Smooth muscle cell (in vitro differentiated cells): ENCODE results near the gene SIRT7. TPM values are rescaled to one million over a fixed set of nuclear protein-coding genes. Genes with fewer than 3 reads are reported as not detected.

Source experiments
- DNase-seq: peaks from one replicate; lab custom pipeline; 2025; ENCODE audit not compliant: unreplicated experiment; lab: John Stamatoyannopoulos, UW
- H2AFZ ChIP-seq: fragments of 200-600 bp; sonication (generic); 2 replicates; pipeline ENCODE4 v1.6.0; 2016; ENCODE audit warnings: antibody characterized with exemption, low read depth, mild to moderate bottlenecking
- H3F3A ChIP-seq: fragments of 200-600 bp; sonication (generic); 2 replicates; pipeline ENCODE4 v1.6.0; 2017; ENCODE audit warnings: antibody characterized with exemption, low read depth
- H3K27ac ChIP-seq: fragments of 200-600 bp; sonication (generic); 2 replicates; pipeline ENCODE4 v1.5.1; 2016; ENCODE audit warnings: low read depth, mild to moderate bottlenecking
- H3K27me3 ChIP-seq: fragments of 200-600 bp; sonication (generic); 2 replicates; pipeline ENCODE4 v1.6.1; 2016; ENCODE audit warnings: low read depth, mild to moderate bottlenecking
- H3K36me3 ChIP-seq: fragments of 200-600 bp; sonication (generic); 2 replicates; pipeline ENCODE4 v1.5.1; 2016; ENCODE audit warnings: low read depth
- H3K4me1 ChIP-seq: fragments of 200-600 bp; sonication (generic); 2 replicates; pipeline ENCODE4 v1.5.1; 2016; ENCODE audit warnings: low read depth
- H3K4me2 ChIP-seq: fragments of 200-600 bp; sonication (generic); 2 replicates; pipeline ENCODE4 v1.6.0; 2016; ENCODE audit warnings: mild to moderate bottlenecking
- H3K4me3 ChIP-seq: fragments of 200-600 bp; sonication (generic); 2 replicates; pipeline ENCODE4 v1.5.1; 2016; ENCODE audit warnings: mild to moderate bottlenecking
- H3K79me2 ChIP-seq: fragments of 200-600 bp; sonication (generic); 2 replicates; pipeline ENCODE4 v1.6.0; 2016; ENCODE audit warnings: low read depth, mild to moderate bottlenecking
- H3K9ac ChIP-seq: fragments of 200-600 bp; sonication (generic); 2 replicates; pipeline ENCODE4 v1.6.0; 2016; ENCODE audit warnings: low read depth
- H3K9me3 ChIP-seq: fragments of 200-600 bp; sonication (generic); replicated peaks from 2 replicates; pipeline ENCODE4 v1.5.1; 2016; ENCODE audit warnings: low read depth
- H4K20me1 ChIP-seq: fragments of 200-600 bp; sonication (generic); 2 replicates; pipeline ENCODE4 v1.6.0; 2016; ENCODE audit warnings: low read depth
- WGBS: methylation state at CpG from one replicate; pipeline ENCODE4 v1.1.7; 2016; ENCODE audit warnings: low lambda C conversion rate; 5-methylcytosine and 5-hydroxymethylcytosine counted together
- polyA plus RNA-seq: library from polyadenylated mRNA; unstranded; fragments of >200 nt; fragmentation: Nextera tagmentation; extraction: Ambion mirVana; gene quantifications from 2 replicates; pipeline ENCODE4 v1.2.1, GENCODE V29; 2016
- total RNA-seq: library from RNA; depleted of rRNA; stranded (reverse); fragments of >200 nt; gene quantifications from 2 replicates; pipeline ENCODE4 v1.2.3, GENCODE V29; 2014
- TF ChIP-seq, protein P1 (sequence below): fragments of 200-600 bp; sonication (generic); IDR thresholded peaks from 2 replicates; pipeline ENCODE4 v1.5.1; 2017; ENCODE audit warnings: borderline replicate concordance, mild to moderate bottlenecking, antibody characterized with exemption; ENCODE audit not compliant: insufficient read depth, poor library complexity, severe bottlenecking

SIRT7 gene
- total and polyA plus RNA-seq, 2 experiments from 2014 or later, result 10.1 to 19.9 TPM

- H3K9ac ChIP-seq, result no peak overlapping the region
- H3K27ac ChIP-seq, result peak overlapping the region; percentile 98
- no peaks in the 10 kb centered on the region for H3K9me3 ChIP-seq
- H3K4me1 ChIP-seq, result peaks cover 35% of the 10 kb centered on the region
- no peak for DNase-seq
- H3F3A ChIP-seq, result peaks cover 34% of the 10 kb centered on the region
- H3K4me2 ChIP-seq, result peak overlapping the region; percentile 98
- no peak overlapping the region for H2AFZ ChIP-seq
- H3K36me3 ChIP-seq, result no peaks in the 10 kb centered on the region
- H4K20me1 ChIP-seq, result peaks cover 74% of the 10 kb centered on the region
- TF ChIP-seq, protein P1, sequence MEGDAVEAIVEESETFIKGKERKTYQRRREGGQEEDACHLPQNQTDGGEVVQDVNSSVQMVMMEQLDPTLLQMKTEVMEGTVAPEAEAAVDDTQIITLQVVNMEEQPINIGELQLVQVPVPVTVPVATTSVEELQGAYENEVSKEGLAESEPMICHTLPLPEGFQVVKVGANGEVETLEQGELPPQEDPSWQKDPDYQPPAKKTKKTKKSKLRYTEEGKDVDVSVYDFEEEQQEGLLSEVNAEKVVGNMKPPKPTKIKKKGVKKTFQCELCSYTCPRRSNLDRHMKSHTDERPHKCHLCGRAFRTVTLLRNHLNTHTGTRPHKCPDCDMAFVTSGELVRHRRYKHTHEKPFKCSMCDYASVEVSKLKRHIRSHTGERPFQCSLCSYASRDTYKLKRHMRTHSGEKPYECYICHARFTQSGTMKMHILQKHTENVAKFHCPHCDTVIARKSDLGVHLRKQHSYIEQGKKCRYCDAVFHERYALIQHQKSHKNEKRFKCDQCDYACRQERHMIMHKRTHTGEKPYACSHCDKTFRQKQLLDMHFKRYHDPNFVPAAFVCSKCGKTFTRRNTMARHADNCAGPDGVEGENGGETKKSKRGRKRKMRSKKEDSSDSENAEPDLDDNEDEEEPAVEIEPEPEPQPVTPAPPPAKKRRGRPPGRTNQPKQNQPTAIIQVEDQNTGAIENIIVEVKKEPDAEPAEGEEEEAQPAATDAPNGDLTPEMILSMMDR, result no peak
- H3K27me3 ChIP-seq, result no peaks in the 10 kb centered on the region
- H3K79me2 ChIP-seq, result peaks cover 63% of the 10 kb centered on the region
- 93% methylated on average over 6 of the region's 6 CpGs for WGBS
- H3K4me3 ChIP-seq, result no peak overlapping the region
Observed at GRCh38 chr17:81863123-81863675, 54.8 kb downstream of the SIRT7 start.

Other genes starting within 250 kb of the SIRT7 start
- gene ARL16, start 234.4 kb downstream of the SIRT7 start, total RNA-seq, result 22.3 and 24.0 TPM in 2 replicates
- 62.1 and 77.3 TPM in 2 replicates for gene ARL16, start 234.4 kb downstream of the SIRT7 start, polyA plus RNA-seq
- 64.9 and 68.0 TPM in 2 replicates for gene HGS, start 234.2 kb downstream of the SIRT7 start, total RNA-seq
- gene HGS, start 234.2 kb downstream of the SIRT7 start, polyA plus RNA-seq, result 164 and 194 TPM in 2 replicates
- 16.5 and 22.2 TPM in 2 replicates for gene MRPL12, start 214.8 kb downstream of the SIRT7 start, total RNA-seq
- 83.6 and 92.4 TPM in 2 replicates for gene MRPL12, start 214.8 kb downstream of the SIRT7 start, polyA plus RNA-seq
- gene SLC25A10, start 205.9 kb downstream of the SIRT7 start, total RNA-seq, result 8.4 and 11.3 TPM in 2 replicates
- gene SLC25A10, start 205.9 kb downstream of the SIRT7 start, polyA plus RNA-seq, result 13.0 and 21.0 TPM in 2 replicates
- not detected in 2 replicates for gene GCGR, start 114.0 kb downstream of the SIRT7 start, total RNA-seq
- 0.58 TPM in 1 of 2 replicates, not detected in the other for gene GCGR, start 114.0 kb downstream of the SIRT7 start, polyA plus RNA-seq
- gene MCRIP1, start 84.9 kb downstream of the SIRT7 start, total RNA-seq, result 85.1 and 85.8 TPM in 2 replicates
- gene MCRIP1, start 84.9 kb downstream of the SIRT7 start, polyA plus RNA-seq, result 194 and 208 TPM in 2 replicates
- 0.58 and 3.1 TPM in 2 replicates for gene PPP1R27, start 83.1 kb downstream of the SIRT7 start, total RNA-seq
- 0.79 and 1.6 TPM in 2 replicates for gene PPP1R27, start 83.1 kb downstream of the SIRT7 start, polyA plus RNA-seq
- gene P4HB, start 57.6 kb downstream of the SIRT7 start, total RNA-seq, result 1,406 and 1,593 TPM in 2 replicates
- 1,326 and 1,526 TPM in 2 replicates for gene P4HB, start 57.6 kb downstream of the SIRT7 start, polyA plus RNA-seq
- 67.6 and 256 TPM in 2 replicates for gene ARHGDIA, start 46.8 kb downstream of the SIRT7 start, total RNA-seq
- 353 and 360 TPM in 2 replicates for gene ARHGDIA, start 46.8 kb downstream of the SIRT7 start, polyA plus RNA-seq
- gene ALYREF, start 26.6 kb downstream of the SIRT7 start, total RNA-seq, result 58.9 and 75.9 TPM in 2 replicates
- 123 and 136 TPM in 2 replicates for gene ALYREF, start 26.6 kb downstream of the SIRT7 start, polyA plus RNA-seq
- gene ANAPC11, start 26.5 kb downstream of the SIRT7 start, total RNA-seq, result 147 and 222 TPM in 2 replicates
- 428 and 444 TPM in 2 replicates for gene ANAPC11, start 26.5 kb downstream of the SIRT7 start, polyA plus RNA-seq
- gene NPB, start 15.9 kb downstream of the SIRT7 start, total RNA-seq, result 7.9 TPM in 1 of 2 replicates, not detected in the other
- 13.6 and 14.4 TPM in 2 replicates for gene NPB, start 15.9 kb downstream of the SIRT7 start, polyA plus RNA-seq
- 10.3 and 11.4 TPM in 2 replicates for gene PCYT2, start 6.8 kb downstream of the SIRT7 start, total RNA-seq
- 27.9 and 50.6 TPM in 2 replicates for gene PCYT2, start 6.8 kb downstream of the SIRT7 start, polyA plus RNA-seq
- gene MAFG, start 9.6 kb upstream of the SIRT7 start, total RNA-seq, result 13.7 and 15.3 TPM in 2 replicates
- gene MAFG, start 9.6 kb upstream of the SIRT7 start, polyA plus RNA-seq, result 30.3 and 39.0 TPM in 2 replicates
- 144 and 157 TPM in 2 replicates for gene PYCR1, start 19.1 kb upstream of the SIRT7 start, total RNA-seq
- 213 and 339 TPM in 2 replicates for gene PYCR1, start 19.1 kb upstream of the SIRT7 start, polyA plus RNA-seq
- not detected in 2 replicates for gene MYADML2, start 29.1 kb upstream of the SIRT7 start, total RNA-seq
- gene MYADML2, start 29.1 kb upstream of the SIRT7 start, polyA plus RNA-seq, result 0.82 TPM in 1 of 2 replicates, not detected in the other
- gene NOTUM, start 43.0 kb upstream of the SIRT7 start, total RNA-seq, result 0.90 and 1.3 TPM in 2 replicates
- gene NOTUM, start 43.0 kb upstream of the SIRT7 start, polyA plus RNA-seq, result 0.24 and 2.9 TPM in 2 replicates
- 12.3 and 28.4 TPM in 2 replicates for gene ASPSCR1, start 59.5 kb upstream of the SIRT7 start, total RNA-seq
- 36.5 and 44.0 TPM in 2 replicates for gene ASPSCR1, start 59.5 kb upstream of the SIRT7 start, polyA plus RNA-seq
- 44.6 and 50.4 TPM in 2 replicates for gene CENPX, start 104.7 kb upstream of the SIRT7 start, total RNA-seq
- 57.5 and 72.8 TPM in 2 replicates for gene CENPX, start 104.7 kb upstream of the SIRT7 start, polyA plus RNA-seq
- gene LRRC45, start 105.1 kb upstream of the SIRT7 start, total RNA-seq, result 7.0 and 9.6 TPM in 2 replicates
- 7.4 and 13.5 TPM in 2 replicates for gene LRRC45, start 105.1 kb upstream of the SIRT7 start, polyA plus RNA-seq
- gene RAC3, start 113.5 kb upstream of the SIRT7 start, total RNA-seq, result 29.2 and 33.0 TPM in 2 replicates
- gene RAC3, start 113.5 kb upstream of the SIRT7 start, polyA plus RNA-seq, result 12.1 and 15.3 TPM in 2 replicates
- 34.9 and 46.4 TPM in 2 replicates for gene DCXR, start 119.5 kb upstream of the SIRT7 start, total RNA-seq
- gene DCXR, start 119.5 kb upstream of the SIRT7 start, polyA plus RNA-seq, result 84.4 and 89.4 TPM in 2 replicates
- gene RFNG, start 133.6 kb upstream of the SIRT7 start, total RNA-seq, result 20.3 and 27.1 TPM in 2 replicates
- 54.9 and 58.8 TPM in 2 replicates for gene RFNG, start 133.6 kb upstream of the SIRT7 start, polyA plus RNA-seq
- gene GPS1, start 133.7 kb upstream of the SIRT7 start, total RNA-seq, result 72.0 and 93.7 TPM in 2 replicates
- 134 and 143 TPM in 2 replicates for gene GPS1, start 133.7 kb upstream of the SIRT7 start, polyA plus RNA-seq
- 30.7 and 49.4 TPM in 2 replicates for gene DUS1L, start 147.6 kb upstream of the SIRT7 start, total RNA-seq
- gene DUS1L, start 147.6 kb upstream of the SIRT7 start, polyA plus RNA-seq, result 125 and 141 TPM in 2 replicates
- 46.6 and 49.4 TPM in 2 replicates for gene FASN, start 180.1 kb upstream of the SIRT7 start, total RNA-seq
- 48.4 and 49.3 TPM in 2 replicates for gene FASN, start 180.1 kb upstream of the SIRT7 start, polyA plus RNA-seq